Measurements from ENCODE around the gene KLHL2.

DNA sequence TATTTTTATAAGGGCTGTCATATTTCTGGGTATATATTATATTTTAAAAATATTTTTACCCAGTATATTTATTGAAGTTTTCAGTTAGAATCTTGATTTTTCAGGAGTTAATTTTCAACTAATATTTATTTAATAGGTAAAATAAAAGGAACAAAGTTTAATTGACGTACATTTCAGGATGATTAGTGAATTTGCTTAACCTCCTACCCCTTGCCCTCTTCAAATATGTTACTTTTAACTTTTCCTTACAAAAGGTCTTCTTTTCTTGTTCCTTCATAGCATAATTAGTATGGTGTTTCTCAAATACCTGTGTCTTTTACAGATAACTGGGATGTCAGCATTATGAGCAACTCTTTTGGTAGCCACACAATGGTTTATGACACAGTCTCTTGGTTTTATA is 95.3 kb downstream of the KLHL2 start:
- TF ChIP-seq SUZ12 (IDR thresholded peaks at IDR 0.05; ENCODE audit: extremely low read depth, insufficient read depth, insufficient read length) (no peak), ZNF274 (IDR thresholded peaks at IDR 0.05; ENCODE audit: low read depth, low read length) (no peak)

Measured in NT2/D1 (cell line).